Skeletal muscle satellite cell (primary cell): ENCODE results near the gene LEF1.

ENCODE experiments used
- H3K27me3 ChIP-seq: 2 replicates; pipeline ENCODE4 v1.7.0; 2013; ENCODE audit warnings: low read length; ENCODE audit not compliant: control insufficient read depth, insufficient read depth
- H3K36me3 ChIP-seq: 2 replicates; pipeline ENCODE4 v1.7.0; 2013; ENCODE audit warnings: mild to moderate bottlenecking, control low read depth, low read length; ENCODE audit not compliant: insufficient read depth
- H3K4me1 ChIP-seq: 2 replicates; pipeline ENCODE4 v1.7.0; 2013; ENCODE audit warnings: low read length; ENCODE audit not compliant: control insufficient read depth, insufficient read depth
- H3K4me2 ChIP-seq: 2 replicates; pipeline ENCODE4 v1.7.0; 2013; ENCODE audit warnings: mild to moderate bottlenecking, low read length
- H3K4me3 ChIP-seq: 2 replicates; pipeline ENCODE4 v1.7.0; 2013; ENCODE audit warnings: low read length
- H3K9ac ChIP-seq: 2 replicates; pipeline ENCODE4 v1.7.0; 2013; ENCODE audit warnings: mild to moderate bottlenecking, low read depth, low read length, moderate library complexity
- H3K9me3 ChIP-seq: replicated peaks from 2 replicates; pipeline ENCODE4 v1.7.0; 2013; ENCODE audit warnings: mild to moderate bottlenecking, control low read depth, low read length

LEF1 gene

DNA sequence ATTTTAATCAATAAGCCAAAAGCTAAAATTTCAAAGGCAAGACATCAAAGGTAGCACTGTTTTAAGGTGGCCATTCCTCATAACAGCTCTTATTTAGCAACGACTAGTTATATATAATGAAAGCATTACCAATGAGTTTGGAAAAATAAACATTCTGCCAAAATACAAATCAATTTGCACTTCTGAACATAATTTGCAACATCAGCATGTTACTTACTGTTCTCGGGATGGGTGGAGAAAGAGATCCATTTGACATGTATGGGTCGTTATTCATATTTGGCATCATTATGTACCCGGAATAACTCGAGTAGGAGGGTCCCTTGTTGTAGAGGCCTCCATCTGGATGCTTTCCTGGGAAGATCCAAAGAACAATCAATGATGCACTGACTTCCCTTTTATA lies 5.4 kb downstream of the LEF1 start:
- peaks cover 51% of the 10 kb centered on the region for H3K27me3 ChIP-seq
- no peak overlapping the region for H3K4me2 ChIP-seq
- H3K4me1 ChIP-seq = peaks cover 13% of the 10 kb centered on the region
- no peak overlapping the region for H3K9ac ChIP-seq
- H3K9me3 ChIP-seq = no peaks in the 10 kb centered on the region
- H3K36me3 ChIP-seq = no peaks in the 10 kb centered on the region
- no peak overlapping the region for H3K4me3 ChIP-seq

DNA sequence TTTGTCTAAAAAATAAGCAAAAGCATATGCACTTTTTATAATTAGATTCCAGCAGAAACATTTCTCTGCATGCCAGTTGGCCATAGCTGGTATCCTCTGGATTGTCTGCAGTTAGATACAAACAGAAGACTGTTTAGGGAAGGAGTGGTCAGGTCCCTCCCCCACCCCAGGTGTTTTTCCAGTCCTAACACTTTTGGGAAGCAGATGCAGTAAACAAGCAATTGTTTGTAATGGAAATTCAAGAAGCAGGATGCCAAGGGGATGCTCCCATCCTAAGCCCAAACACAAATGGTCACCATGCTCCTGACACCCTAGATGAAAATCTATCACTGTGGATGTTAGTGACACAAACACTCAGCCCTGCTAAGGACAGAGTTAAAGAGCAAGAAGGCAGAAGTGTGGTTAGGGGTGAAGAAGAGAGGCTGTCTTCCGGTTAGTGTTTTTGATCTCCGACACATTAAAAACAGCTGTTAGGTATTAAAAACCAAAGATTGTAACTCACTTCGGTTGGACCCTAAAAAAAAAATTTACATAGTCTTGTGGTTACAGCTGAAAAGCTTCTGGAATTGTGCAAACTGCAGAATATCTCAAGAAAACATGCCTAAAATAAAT lies 7.9 kb downstream of the LEF1 start:
- Histone ChIP-seq H3K27me3 (peaks cover 37% of the 10 kb centered on the region), H3K4me1 (no peaks in the 10 kb centered on the region), H3K36me3 (no peaks in the 10 kb centered on the region), H3K4me3 (no peak overlapping the region), H3K9ac (no peak overlapping the region), H3K4me2 (no peak overlapping the region), H3K9me3 (no peaks in the 10 kb centered on the region)

DNA sequence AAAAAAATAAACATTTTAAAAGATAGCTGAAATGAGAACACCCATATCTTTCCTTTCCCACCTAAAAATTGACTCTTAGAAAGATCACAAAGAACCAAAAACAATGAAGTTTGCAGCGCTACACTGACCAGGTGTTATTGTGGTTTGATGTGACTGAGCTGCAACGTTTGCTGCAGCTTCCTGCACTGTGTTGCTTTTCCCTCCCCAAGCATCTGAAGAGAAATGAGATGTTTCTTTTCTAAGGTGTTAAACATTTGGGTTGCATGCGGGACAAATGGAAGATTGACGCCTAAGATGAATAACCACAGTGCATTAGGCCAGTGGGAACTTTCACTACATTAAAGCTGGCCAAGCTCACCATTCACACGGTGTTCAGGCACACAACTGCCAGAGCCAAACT lies 8.9 kb downstream of the LEF1 start:
- Histone ChIP-seq H3K9me3 (no peaks in the 10 kb centered on the region), H3K4me3 (no peak overlapping the region), H3K27me3 (peaks cover 27% of the 10 kb centered on the region), H3K4me2 (no peak overlapping the region), H3K36me3 (no peaks in the 10 kb centered on the region), H3K4me1 (no peaks in the 10 kb centered on the region), H3K9ac (no peak overlapping the region)

- no peak overlapping the region for H3K9ac ChIP-seq
- no peak overlapping the region for H3K4me3 ChIP-seq
- H3K27me3 ChIP-seq = peaks cover 27% of the 10 kb centered on the region
- H3K9me3 ChIP-seq = no peaks in the 10 kb centered on the region
- H3K36me3 ChIP-seq = no peaks in the 10 kb centered on the region
- H3K4me1 ChIP-seq = no peaks in the 10 kb centered on the region
- no peak overlapping the region for H3K4me2 ChIP-seq
These were observed 11.1 kb downstream of the LEF1 start for GRCh38 chr4:108157655-108158054.

DNA sequence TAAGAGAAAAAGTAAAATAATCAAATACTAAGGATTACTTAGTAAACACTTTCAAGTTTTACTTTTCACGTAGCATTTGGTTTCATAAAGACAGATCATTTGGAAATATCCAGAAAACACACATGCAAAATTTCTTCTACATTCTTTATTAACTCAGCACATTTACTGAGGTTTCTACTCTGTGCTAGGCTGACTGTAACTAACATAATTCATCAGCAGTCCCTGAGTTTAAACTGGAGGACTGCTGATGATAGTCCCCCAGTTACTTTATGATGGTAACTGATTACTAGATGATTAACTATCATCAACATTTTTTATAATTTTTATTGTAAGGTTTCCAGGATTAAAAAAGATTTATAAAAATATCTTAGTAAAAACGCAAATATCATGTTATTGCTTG lies 12.3 kb downstream of the LEF1 start:
- no peak overlapping the region for H3K4me2 ChIP-seq
- no peak overlapping the region for H3K9ac ChIP-seq
- no peaks in the 10 kb centered on the region for H3K36me3 ChIP-seq
- no peaks in the 10 kb centered on the region for H3K9me3 ChIP-seq
- H3K27me3 ChIP-seq = peaks cover 24% of the 10 kb centered on the region
- no peak overlapping the region for H3K4me3 ChIP-seq
- no peaks in the 10 kb centered on the region for H3K4me1 ChIP-seq

DNA sequence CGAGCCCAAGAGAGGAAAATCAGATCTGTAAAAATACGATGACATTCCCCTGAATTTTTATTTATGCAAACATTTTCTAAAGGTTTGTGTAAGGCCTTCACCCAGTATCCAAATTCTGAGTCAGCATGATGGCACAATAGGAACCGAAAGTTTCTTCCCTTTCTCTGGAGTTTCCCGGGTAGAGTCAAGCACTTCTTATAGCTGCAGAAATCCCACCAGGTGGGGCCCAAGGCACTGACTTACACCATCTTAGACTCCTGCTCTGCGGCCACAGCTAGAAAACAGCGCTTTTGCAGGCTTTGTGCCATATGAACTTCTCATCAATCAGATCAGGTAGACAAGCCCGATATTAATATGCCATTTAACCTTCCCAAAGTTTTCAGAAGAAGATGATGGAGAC lies 13.4 kb downstream of the LEF1 start:
- no peak overlapping the region for H3K9ac ChIP-seq
- no peaks in the 10 kb centered on the region for H3K4me1 ChIP-seq
- H3K36me3 ChIP-seq = no peaks in the 10 kb centered on the region
- H3K4me2 ChIP-seq = no peak overlapping the region
- no peak overlapping the region for H3K4me3 ChIP-seq
- peaks cover 16% of the 10 kb centered on the region for H3K27me3 ChIP-seq
- no peaks in the 10 kb centered on the region for H3K9me3 ChIP-seq

DNA sequence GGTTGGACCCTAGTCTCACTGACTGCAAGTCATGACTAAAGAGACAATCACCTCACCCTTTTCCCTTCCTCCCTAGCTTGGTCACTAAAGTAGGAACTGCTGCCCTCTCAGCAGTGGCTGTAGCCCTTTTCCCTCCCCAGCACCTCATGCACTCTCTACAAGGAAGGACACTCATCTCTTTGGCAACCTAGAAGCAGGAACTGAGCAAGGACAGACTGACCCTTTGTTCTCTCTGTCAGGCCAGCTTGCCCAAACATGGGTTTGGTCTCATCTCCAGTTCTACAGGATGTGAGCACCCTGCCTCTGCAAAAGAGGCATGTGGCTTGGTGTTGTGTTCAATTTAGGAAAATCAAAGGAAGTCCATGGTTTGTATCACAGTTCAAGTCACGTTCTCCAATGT lies 15.8 kb downstream of the LEF1 start:
- Histone ChIP-seq H3K27me3 (peaks cover 8% of the 10 kb centered on the region), H3K36me3 (no peaks in the 10 kb centered on the region), H3K9ac (no peak overlapping the region), H3K9me3 (no peaks in the 10 kb centered on the region), H3K4me2 (no peak overlapping the region), H3K4me1 (no peaks in the 10 kb centered on the region), H3K4me3 (no peak overlapping the region)

DNA sequence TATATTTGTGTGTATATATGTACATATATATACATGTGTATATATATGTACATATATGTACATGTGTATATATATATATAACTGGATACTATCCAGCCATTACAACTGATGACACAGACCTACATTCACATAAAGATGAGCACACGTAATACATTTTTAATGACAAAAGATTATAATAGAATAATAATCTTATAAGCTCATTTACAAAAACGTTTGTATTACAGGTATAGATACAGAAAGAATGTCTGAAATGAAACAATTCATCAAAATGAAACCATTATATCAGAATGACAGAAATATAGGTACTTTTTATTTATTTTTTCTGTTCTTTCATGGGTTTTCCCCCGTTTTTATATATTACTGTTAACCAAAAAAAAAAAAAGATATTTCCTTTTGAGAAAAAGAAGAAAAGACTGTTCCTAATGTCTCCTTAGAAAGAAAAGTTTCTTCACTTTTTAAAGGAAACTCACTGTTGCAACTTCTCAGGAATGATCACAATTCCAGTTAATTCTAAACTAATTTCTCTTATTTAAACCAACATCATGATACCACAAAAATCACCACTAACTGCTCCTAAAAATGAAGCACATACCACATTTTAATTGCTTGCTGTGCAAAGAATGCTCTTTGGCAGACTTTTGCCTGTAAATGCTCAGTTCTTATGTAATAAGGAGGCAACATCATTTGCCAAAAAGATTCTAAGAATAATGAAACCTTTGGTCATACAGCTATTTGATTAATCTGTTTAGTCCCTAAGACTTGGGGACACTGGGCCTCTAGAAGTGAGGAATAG lies 18.9 kb downstream of the LEF1 start:
- H3K4me3 ChIP-seq = no peak overlapping the region
- H3K4me1 ChIP-seq = no peaks in the 10 kb centered on the region
- no peak overlapping the region for H3K9ac ChIP-seq
- H3K36me3 ChIP-seq = no peaks in the 10 kb centered on the region
- no peaks in the 10 kb centered on the region for H3K9me3 ChIP-seq
- H3K4me2 ChIP-seq = no peak overlapping the region
- H3K27me3 ChIP-seq = no peaks in the 10 kb centered on the region

DNA sequence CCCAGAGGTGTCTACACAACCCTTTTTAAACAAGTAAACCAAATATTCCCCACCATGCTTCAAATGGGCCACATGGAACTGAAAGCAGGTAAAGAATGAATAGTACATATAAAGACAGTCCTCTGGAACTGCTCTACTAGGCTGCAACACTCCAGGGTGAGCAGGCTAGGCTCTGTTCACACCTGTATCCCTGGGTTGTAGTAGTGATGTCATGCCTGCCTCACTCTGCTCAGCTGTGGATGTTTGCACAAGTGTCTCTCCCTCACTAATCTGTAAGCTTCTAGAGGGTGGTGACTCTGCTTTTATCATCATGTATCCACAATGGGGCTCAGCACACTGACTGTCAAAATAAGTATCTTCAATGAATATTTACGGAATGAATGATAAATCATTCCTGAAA lies 20.4 kb downstream of the LEF1 start:
- Histone ChIP-seq H3K9ac (no peak overlapping the region), H3K9me3 (no peaks in the 10 kb centered on the region), H3K4me2 (no peak overlapping the region), H3K4me3 (no peak overlapping the region), H3K4me1 (no peaks in the 10 kb centered on the region), H3K27me3 (no peaks in the 10 kb centered on the region), H3K36me3 (no peaks in the 10 kb centered on the region)

- Histone ChIP-seq H3K27me3 (no peaks in the 10 kb centered on the region), H3K9me3 (no peaks in the 10 kb centered on the region), H3K4me1 (no peaks in the 10 kb centered on the region), H3K4me2 (no peak overlapping the region), H3K9ac (no peak overlapping the region), H3K4me3 (no peak overlapping the region), H3K36me3 (no peaks in the 10 kb centered on the region)
These were observed 21.9 kb downstream of the LEF1 start for GRCh38 chr4:108146819-108147218.

- Histone ChIP-seq H3K9ac (no peak overlapping the region), H3K4me2 (no peak overlapping the region), H3K4me1 (no peaks in the 10 kb centered on the region), H3K27me3 (no peaks in the 10 kb centered on the region), H3K36me3 (no peaks in the 10 kb centered on the region), H3K4me3 (no peak overlapping the region), H3K9me3 (no peaks in the 10 kb centered on the region)
These were observed 22.4 kb downstream of the LEF1 start for GRCh38 chr4:108146336-108146735.

GRCh38 chr4:108144451-108144850 lies 24.3 kb downstream of the LEF1 start:
- Histone ChIP-seq H3K4me2 (no peak overlapping the region), H3K4me3 (no peak overlapping the region), H3K9ac (no peak overlapping the region), H3K27me3 (no peaks in the 10 kb centered on the region), H3K4me1 (no peaks in the 10 kb centered on the region), H3K36me3 (no peaks in the 10 kb centered on the region), H3K9me3 (no peaks in the 10 kb centered on the region)
